Embryonic facial prominence (tissue), 1 donor: Measurements from ENCODE around the gene PON3.

ENCODE experiments used
- DNase-seq: peaks from one replicate; pipeline ENCODE4 v3.0.0-alpha.2; 2016; ENCODE audit errors: extremely low spot score

The PON3 gene

GRCh38 chr7:95396136-95397032 lies at the start of gene PON3:
PON3 (minus strand) TSS chr7:95396375; CDS start chr7:95396350, 25 bp downstream.
- no peak for DNase-seq

GRCh38 chr7:95444796-95445195 lies 48.6 kb upstream of the PON3 start:
- DNase-seq = no peak

- no peak for DNase-seq
These were observed 45.1 kb upstream of the PON3 start for GRCh38 chr7:95441042-95441823.

- DNase-seq = no peak
These were observed 44.3 kb upstream of the PON3 start for GRCh38 chr7:95440394-95441038.

- no peak for DNase-seq
These were observed 40.2 kb upstream of the PON3 start for GRCh38 chr7:95436407-95436806.

GRCh38 chr7:95435422-95435780 lies 39.2 kb upstream of the PON3 start:
- DNase-seq = no peak

- DNase-seq = peak; percentile 16
These were observed 38.6 kb upstream of the PON3 start, which contains the start of gene PON2 for GRCh38 chr7:95434557-95435421. PON2 (minus strand) TSS chr7:95435028; CDS start chr7:95434951, 77 bp downstream.

GRCh38 chr7:95433952-95434556 lies 37.9 kb upstream of the PON3 start:
- DNase-seq = no peak

GRCh38 chr7:95433129-95433528 lies 37.0 kb upstream of the PON3 start:
- no peak for DNase-seq

- no peak for DNase-seq
These were observed 36.4 kb upstream of the PON3 start for GRCh38 chr7:95432606-95433005.

GRCh38 chr7:95430864-95431263 lies 34.7 kb upstream of the PON3 start:
- DNase-seq = no peak

GRCh38 chr7:95429241-95429990 lies 33.2 kb upstream of the PON3 start:
- DNase-seq = no peak

GRCh38 chr7:95427914-95428516 lies 31.8 kb upstream of the PON3 start:
- no peak for DNase-seq

- no peak for DNase-seq
These were observed 31.0 kb upstream of the PON3 start for GRCh38 chr7:95427166-95427565.

- no peak for DNase-seq
These were observed 29.5 kb upstream of the PON3 start for GRCh38 chr7:95425694-95426093.

- no peak for DNase-seq
These were observed 28.5 kb upstream of the PON3 start for GRCh38 chr7:95424716-95425115.

- no peak for DNase-seq
These were observed 25.8 kb upstream of the PON3 start for GRCh38 chr7:95421847-95422444.

- no peak for DNase-seq
These were observed 25.0 kb upstream of the PON3 start for GRCh38 chr7:95421000-95421846.
